IPS-11a (cell line): Measurements from ENCODE around the gene MRM3.
"Not testable (repeated sequence)": the region's sequence is repeated elsewhere in the genome, so short reads cannot be mapped to it uniquely, and the experiment has no call there.

Experiments used
- H3K4me3 ChIP-seq: one replicate; pipeline ENCODE4 v1.5.1; 2013; ENCODE audit warnings: low read depth, low read length, control low read depth

Gene MRM3

GRCh38 chr17:752620-753219, 29.4 kb upstream of the MRM3 start:
- peak overlapping the region; percentile 91 for H3K4me3 ChIP-seq

- no peak overlapping the region for H3K4me3 ChIP-seq
Observed at GRCh38 chr17:753418-753817, 28.7 kb upstream of the MRM3 start.

GRCh38 chr17:755319-755961, 26.7 kb upstream of the MRM3 start:
- not testable (repeated sequence) for H3K4me3 ChIP-seq

DNA sequence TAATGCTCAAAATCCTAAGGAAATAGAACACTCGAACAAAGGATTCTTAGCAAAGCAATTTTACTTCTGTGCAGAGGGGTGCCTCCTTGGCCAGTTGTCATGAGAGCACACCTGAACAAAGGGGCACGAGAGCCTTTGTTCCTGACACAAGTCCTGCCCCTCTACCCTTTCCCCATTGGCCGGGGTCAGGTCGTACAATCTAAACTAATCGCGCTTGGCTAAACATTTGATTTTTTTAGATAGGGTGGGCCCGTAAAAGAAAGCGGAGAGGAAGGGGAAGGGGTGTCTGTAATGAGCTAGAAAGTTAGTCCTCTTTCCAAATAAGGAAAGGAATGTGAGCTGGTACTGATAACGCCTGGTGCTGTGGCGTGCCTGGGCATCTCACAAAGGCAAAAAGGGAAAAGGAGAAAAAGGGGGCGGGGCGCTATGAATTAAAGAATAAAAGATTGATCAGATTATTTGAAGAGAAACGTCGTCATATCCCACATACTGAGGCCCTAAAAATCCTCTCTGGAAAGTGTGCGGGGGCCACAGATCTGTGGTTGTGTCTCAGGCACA, 26.1 kb upstream of the MRM3 start:
- not testable (repeated sequence) for H3K4me3 ChIP-seq

DNA sequence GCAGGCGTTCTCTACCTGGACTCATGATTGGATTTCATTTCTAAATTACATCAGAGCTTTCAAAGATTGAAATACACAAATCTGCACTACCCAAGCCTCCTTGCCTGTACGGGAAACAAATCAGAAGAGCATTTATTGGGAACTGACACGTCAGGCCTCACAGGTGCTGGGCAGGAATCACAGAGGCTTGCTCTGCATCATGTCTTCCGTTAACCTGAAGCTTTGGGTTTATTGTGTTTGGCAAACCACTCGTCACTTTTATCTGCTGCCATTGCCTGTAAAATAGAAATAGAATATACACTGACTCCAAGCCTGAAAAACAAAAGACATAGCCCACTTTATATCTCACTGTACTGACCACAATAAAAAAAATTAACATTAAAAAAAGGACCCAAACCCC, 22.2 kb upstream of the MRM3 start:
- no peak overlapping the region for H3K4me3 ChIP-seq

- H3K4me3 ChIP-seq = no peak overlapping the region
Observed at GRCh38 chr17:760371-760770, 21.8 kb upstream of the MRM3 start.

- no peak overlapping the region for H3K4me3 ChIP-seq
Observed at GRCh38 chr17:767076-767475, 15.1 kb upstream of the MRM3 start.

GRCh38 chr17:773016-773415, 9.1 kb upstream of the MRM3 start:
- H3K4me3 ChIP-seq = no peak overlapping the region

- no peak overlapping the region for H3K4me3 ChIP-seq
Observed at GRCh38 chr17:773467-774312, 8.5 kb upstream of the MRM3 start.

DNA sequence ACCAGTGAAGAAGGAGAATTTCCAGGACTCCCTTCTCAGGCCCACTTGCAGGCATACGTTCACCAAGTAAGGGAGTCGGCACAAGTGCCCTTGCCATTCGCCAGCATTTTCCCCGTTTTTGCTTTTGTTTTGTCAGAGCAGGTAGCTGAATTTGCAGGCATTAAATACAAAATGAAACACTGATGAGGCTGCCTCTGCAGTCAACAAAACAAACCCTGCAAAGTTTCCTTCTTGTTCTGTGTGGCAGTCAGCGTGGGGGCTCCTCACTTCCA, 7.9 kb upstream of the MRM3 start:
- H3K4me3 ChIP-seq = no peak overlapping the region

- no peak overlapping the region for H3K4me3 ChIP-seq
Observed at GRCh38 chr17:778096-778495, 4.1 kb upstream of the MRM3 start.

GRCh38 chr17:784143-784542, 2.0 kb downstream of the MRM3 start:
- no peak overlapping the region for H3K4me3 ChIP-seq

DNA sequence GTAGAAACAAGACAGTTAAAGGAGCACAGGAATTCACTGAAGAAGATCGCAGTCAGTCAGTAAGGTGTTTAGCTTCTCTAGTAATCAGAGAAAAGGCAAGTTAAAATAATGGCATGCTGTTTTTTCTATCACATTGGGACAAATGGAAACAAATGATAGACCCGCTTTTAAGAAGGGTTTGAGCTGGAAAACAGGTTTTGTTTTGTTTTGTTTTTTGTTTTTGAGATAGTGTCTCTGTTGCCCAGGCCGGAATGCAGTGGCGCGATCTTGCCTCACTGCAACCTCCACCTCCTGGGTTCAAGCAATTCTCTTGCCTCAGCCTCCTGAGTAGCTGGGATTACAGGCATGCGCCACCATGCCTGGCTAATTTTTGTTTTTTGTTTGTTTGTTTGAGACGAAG, 3.7 kb downstream of the MRM3 start:
- H3K4me3 ChIP-seq = not testable (repeated sequence)

- H3K4me3 ChIP-seq = no peak overlapping the region
Observed at GRCh38 chr17:787641-788221, 5.6 kb downstream of the MRM3 start.

GRCh38 chr17:788551-788950, 6.4 kb downstream of the MRM3 start:
- no peak overlapping the region for H3K4me3 ChIP-seq

DNA sequence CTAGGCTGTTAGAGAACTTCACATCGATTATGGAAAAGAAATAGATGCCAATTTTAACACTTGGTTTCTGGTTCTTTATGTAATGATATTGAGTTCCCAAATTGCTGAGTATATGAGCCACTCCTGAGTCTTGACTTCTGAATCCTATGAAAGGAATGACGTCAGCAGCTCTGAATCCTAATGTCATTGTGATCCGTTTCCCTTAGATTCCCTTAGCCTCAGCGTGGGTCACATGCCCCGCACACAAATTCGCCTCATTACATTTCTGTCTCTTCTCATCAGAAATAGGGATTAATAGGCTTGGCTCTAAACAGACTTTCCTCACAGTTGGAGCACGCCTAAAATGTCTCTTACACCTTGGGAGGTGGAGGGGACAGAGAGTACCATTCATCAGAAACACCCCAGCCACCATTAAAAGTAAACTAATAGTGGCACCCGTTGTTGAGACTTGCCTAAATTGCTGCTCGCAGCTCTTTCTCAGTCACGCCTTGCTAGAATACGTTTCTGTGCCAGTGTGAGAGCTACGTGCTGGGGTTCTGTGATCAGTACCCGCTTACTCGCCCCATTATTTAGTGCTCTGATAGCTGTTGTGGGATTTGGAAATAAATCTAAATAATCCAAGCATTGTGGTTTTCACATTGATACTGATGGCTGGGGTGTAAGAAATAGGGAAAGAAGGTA, 7.1 kb downstream of the MRM3 start:
- H3K4me3 ChIP-seq = no peak overlapping the region

GRCh38 chr17:789931-790873, 8.0 kb downstream of the MRM3 start:
- H3K4me3 ChIP-seq = not testable (repeated sequence)

DNA sequence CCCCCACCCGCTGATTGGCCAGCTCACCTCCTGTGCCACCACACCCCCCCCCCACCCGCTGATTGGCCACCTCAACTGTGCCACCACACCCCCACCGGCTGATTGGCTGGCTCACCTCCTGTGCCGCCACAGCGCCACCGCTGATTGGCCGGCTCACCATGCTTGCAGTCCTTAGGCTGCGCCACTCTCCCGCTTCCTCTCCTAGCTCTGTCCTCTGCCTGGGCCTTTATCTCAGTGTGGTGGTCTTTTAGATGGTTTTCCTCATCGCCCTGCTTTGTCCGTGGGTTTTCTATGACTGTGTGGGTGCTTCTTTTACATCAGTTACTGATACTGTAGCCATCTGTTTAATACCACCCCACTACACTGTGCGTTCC, 8.7 kb downstream of the MRM3 start:
- H3K4me3 ChIP-seq = not testable (repeated sequence)

DNA sequence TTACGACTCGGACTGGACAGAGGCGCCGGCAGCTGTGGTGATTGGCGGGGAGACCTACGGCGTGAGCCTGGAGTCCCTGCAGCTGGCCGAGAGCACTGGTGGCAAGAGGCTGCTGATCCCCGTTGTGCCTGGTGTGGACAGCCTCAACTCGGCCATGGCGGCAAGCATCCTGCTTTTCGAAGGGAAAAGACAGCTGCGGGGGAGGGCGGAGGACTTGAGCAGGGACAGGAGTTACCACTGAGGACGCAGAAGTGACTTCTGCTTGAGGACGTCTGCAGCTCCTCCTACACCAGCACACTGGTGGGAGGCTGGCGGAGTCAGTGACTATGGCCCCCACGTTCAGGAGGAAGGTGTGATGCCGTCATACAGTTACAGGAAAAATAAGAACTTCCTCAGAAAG, 9.7 kb downstream of the MRM3 start:
- H3K4me3 ChIP-seq = no peak overlapping the region

- H3K4me3 ChIP-seq = no peak overlapping the region
Observed at GRCh38 chr17:792277-792676, 10.1 kb downstream of the MRM3 start.
